ENCODE results near the gene CHD3. TPM values are rescaled to one million over a fixed set of nuclear protein-coding genes. Genes with fewer than 3 reads are reported as not detected.
A peak's percentile ranks its signal among the peaks of the same experiment; 100 is the strongest.

The CHD3 gene
- total RNA-seq, 4 donors from 2014 or later = 80.4 to 202 (median 125) TPM

GRCh38 chr17:7849751-7850504 lies 38.7 kb upstream of the CHD3 start:
- no peaks in the 10 kb centered on the region for H3K27me3 ChIP-seq
- no peaks in the 10 kb centered on the region for H3K9me3 ChIP-seq
- no peak for TF ChIP-seq EP300 (IDR thresholded peaks at IDR 0.05)
- no peak for TF ChIP-seq POLR2A (IDR thresholded peaks at IDR 0.05)
- TF ChIP-seq CTCF (IDR thresholded peaks at IDR 0.05) = no peak
- H3K4me3 ChIP-seq = no peak overlapping the region
- peaks cover 0 to 81% (median 34%) of the 10 kb centered on the region in 3 donors for H3K36me3 ChIP-seq
- 81 to 83% methylated on average over 12 of the region's 12 CpGs for WGBS, 2 donors
- no peak for DNase-seq (ENCODE audit: low spot score in 2 of 2)
- peaks cover 0 to 36% (median 11%) of the 10 kb centered on the region in 4 donors for H3K4me1 ChIP-seq
- H3K27ac ChIP-seq = no peak overlapping the region

- Histone ChIP-seq H3K4me3 (no peak overlapping the region), H3K9me3 (no peaks in the 10 kb centered on the region), H3K4me1 (peaks cover 0 to 36% (median 13%) of the 10 kb centered on the region in 4 donors), H3K27ac (peak overlapping the region in 3 of 4 donors; percentile 7 to 61 (median 25)), H3K36me3 (peaks cover 0 to 77% (median 34%) of the 10 kb centered on the region in 3 donors), H3K27me3 (no peaks in the 10 kb centered on the region)
- DNase-seq (ENCODE audit: low spot score in 2 of 2) = no peak
- 85 to 90% methylated on average over 16 to 17 of the region's 17 CpGs for WGBS, 2 donors
- TF ChIP-seq CTCF (IDR thresholded peaks at IDR 0.05) = no peak
- TF ChIP-seq EP300 (IDR thresholded peaks at IDR 0.05) = no peak
- TF ChIP-seq POLR2A (IDR thresholded peaks at IDR 0.05) = no peak
These were observed 37.7 kb upstream of the CHD3 start for GRCh38 chr17:7850701-7851437.

- Histone ChIP-seq H3K36me3 (peaks cover 0 to 69% (median 34%) of the 10 kb centered on the region in 3 donors), H3K9me3 (no peaks in the 10 kb centered on the region), H3K27ac (peak overlapping the region in 3 of 4 donors; percentile 25 to 61 (median 40)), H3K27me3 (no peaks in the 10 kb centered on the region), H3K4me1 (peaks cover 0 to 37% (median 21%) of the 10 kb centered on the region in 4 donors), H3K4me3 (peak overlapping the region in 1 of 4 donors; percentile 14)
- TF ChIP-seq POLR2A (IDR thresholded peaks at IDR 0.05) (peak in 1 of 2 donors; percentile 46), EP300 (IDR thresholded peaks at IDR 0.05) (peak in 1 of 2 donors; percentile 74), CTCF (IDR thresholded peaks at IDR 0.05) (peak; percentile 97 to 100 (median 99))
- peak; percentile 74 to 76 for DNase-seq (ENCODE audit: low spot score in 2 of 2)
- 23 to 33% methylated on average over 36 to 50 of the region's 60 CpGs for WGBS, 2 donors
These were observed 36.9 kb upstream of the CHD3 start for GRCh38 chr17:7851438-7852261.

- Histone ChIP-seq H3K27ac (peak overlapping the region in 2 of 4 donors; percentile 40 to 61), H3K36me3 (peaks cover 0 to 63% (median 31%) of the 10 kb centered on the region in 3 donors), H3K27me3 (no peaks in the 10 kb centered on the region), H3K4me1 (peaks cover 0 to 37% (median 21%) of the 10 kb centered on the region in 4 donors), H3K4me3 (no peak overlapping the region), H3K9me3 (no peaks in the 10 kb centered on the region)
- TF ChIP-seq CTCF (IDR thresholded peaks at IDR 0.05) (no peak), EP300 (IDR thresholded peaks at IDR 0.05) (no peak), POLR2A (IDR thresholded peaks at IDR 0.05) (no peak)
- 72 to 76% methylated on average over 19 to 20 of the region's 20 CpGs for WGBS, 2 donors
- DNase-seq (ENCODE audit: low spot score in 2 of 2) = no peak
These were observed 36.3 kb upstream of the CHD3 start for GRCh38 chr17:7852262-7852670.

Data from tibial nerve (tissue), 4 donors.